Activated naive CD8-positive, alpha-beta T cell (primary cell): ENCODE data around the gene SYDE2.
"Not testable (repeated sequence)": the region's sequence is repeated elsewhere in the genome, so short reads cannot be mapped to it uniquely, and the experiment has no call there.

ENCODE experiments used
- H3K27ac Mint-ChIP-seq: one replicate; pipeline ENCODE4 v1.8.0; 2021; ENCODE audit warnings: mixed read lengths
- H3K27me3 Mint-ChIP-seq: one replicate; pipeline ENCODE4 v1.8.0; 2021; ENCODE audit warnings: mixed read lengths
- H3K36me3 Mint-ChIP-seq: one replicate; pipeline ENCODE4 v1.8.0; 2021; ENCODE audit warnings: mixed read lengths
- H3K4me1 Mint-ChIP-seq: one replicate; pipeline ENCODE4 v1.8.0; 2021; ENCODE audit warnings: low read depth, mixed read lengths
- H3K4me3 Mint-ChIP-seq: one replicate; pipeline ENCODE4 v1.8.0; 2021; ENCODE audit warnings: mild to moderate bottlenecking, mixed read lengths
- H3K9me3 Mint-ChIP-seq: one replicate; pipeline ENCODE4 v1.8.0; 2021; ENCODE audit warnings: low read depth, mixed read lengths

SYDE2 gene, protein sequence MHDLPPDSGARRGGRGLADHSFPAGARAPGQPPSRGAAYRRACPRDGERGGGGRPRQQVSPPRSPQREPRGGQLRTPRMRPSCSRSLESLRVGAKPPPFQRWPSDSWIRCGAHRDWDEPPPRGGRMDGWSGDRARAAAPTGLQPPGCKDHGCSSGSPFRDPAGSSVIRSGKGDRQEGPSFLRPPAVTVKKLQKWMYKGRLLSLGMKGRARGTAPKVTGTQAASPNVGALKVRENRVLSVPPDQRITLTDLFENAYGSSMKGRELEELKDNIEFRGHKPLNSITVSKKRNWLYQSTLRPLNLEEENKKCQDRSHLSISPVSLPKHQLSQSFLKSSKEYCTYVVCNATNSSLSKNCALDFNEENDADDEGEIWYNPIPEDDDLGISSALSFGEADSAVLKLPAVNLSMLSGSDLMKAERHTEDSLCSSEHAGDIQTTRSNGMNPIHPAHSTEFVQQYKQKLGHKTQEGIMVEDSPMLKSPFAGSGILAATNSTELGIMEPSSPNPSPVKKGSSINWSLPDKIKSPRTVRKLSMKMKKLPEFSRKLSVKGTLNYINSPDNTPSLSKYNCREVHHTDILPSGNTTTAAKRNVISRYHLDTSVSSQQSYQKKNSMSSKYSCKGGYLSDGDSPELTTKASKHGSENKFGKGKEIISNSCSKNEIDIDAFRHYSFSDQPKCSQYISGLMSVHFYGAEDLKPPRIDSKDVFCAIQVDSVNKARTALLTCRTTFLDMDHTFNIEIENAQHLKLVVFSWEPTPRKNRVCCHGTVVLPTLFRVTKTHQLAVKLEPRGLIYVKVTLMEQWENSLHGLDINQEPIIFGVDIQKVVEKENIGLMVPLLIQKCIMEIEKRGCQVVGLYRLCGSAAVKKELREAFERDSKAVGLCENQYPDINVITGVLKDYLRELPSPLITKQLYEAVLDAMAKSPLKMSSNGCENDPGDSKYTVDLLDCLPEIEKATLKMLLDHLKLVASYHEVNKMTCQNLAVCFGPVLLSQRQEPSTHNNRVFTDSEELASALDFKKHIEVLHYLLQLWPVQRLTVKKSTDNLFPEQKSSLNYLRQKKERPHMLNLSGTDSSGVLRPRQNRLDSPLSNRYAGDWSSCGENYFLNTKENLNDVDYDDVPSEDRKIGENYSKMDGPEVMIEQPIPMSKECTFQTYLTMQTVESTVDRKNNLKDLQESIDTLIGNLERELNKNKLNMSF

DNA sequence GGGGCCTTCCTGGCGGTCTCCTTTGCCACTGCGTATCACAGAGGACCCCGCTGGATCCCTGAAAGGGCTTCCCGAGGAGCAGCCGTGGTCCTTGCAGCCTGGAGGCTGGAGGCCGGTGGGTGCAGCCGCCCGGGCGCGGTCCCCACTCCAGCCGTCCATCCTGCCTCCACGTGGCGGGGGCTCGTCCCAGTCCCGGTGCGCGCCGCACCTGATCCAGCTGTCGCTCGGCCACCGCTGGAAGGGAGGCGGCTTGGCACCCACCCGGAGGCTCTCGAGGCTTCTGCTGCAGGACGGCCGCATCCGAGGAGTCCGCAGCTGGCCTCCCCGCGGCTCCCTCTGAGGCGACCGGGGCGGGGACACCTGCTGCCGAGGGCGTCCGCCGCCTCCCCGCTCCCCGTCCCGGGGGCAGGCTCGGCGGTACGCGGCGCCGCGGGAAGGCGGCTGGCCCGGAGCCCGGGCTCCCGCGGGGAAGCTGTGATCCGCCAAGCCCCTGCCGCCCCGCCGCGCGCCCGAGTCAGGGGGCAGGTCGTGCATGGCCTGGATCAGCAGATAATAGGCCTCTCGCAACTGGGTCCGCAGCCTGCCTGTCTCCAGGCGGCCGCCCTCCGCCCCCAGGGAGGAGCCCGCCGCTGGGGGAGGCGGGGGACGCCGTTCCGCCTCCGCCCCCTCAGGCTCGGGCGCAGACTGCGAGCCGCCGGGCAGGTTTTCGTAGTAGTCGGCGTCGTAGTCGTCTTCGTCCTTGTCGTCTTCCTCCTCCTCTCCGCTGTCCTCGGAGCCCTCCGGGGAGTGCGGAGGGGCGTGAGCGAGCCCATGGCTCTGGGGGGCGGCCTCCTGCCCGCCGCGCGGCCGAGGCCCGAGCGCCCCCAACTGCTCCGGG is at the start of gene SYDE2:
SYDE2 (minus strand) TSS at position 554 of the 877 bp plus-strand sequence; CDS start at position 534, 20 bp downstream.
- no peaks in the 10 kb centered on the region for H3K36me3 Mint-ChIP-seq
- no peaks in the 10 kb centered on the region for H3K27me3 Mint-ChIP-seq
- H3K4me3 Mint-ChIP-seq, result peak within 1 kb of the TSS; percentile 92
- peak within 1 kb of the TSS; percentile 96 for H3K27ac Mint-ChIP-seq
- peaks cover 53% of the 10 kb centered on the region for H3K4me1 Mint-ChIP-seq
- H3K9me3 Mint-ChIP-seq, result no peaks in the 10 kb centered on the region

- H3K36me3 Mint-ChIP-seq, result not testable (repeated sequence)
Measured at GRCh38 chr1:85249042-85249441, 48.2 kb upstream of the SYDE2 start.

DNA sequence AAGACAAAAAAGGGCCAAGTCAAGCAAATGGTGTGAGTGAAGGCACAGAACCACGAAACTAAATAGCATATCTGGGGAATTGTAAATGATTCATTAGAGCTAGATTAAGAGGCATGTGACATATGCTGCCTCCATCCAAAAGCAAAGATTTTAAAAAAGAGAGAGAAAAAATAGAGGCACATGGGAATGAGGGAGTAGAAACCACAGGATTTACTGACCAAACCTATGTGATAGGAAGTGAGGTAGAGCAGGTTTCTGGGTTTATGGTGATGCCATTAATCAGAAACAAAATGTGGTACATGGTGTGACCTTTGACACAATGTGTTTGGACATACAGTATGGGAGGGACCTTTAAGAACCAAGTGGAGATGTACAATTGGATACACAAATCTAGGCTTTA is 45.1 kb upstream of the SYDE2 start:
- no peaks in the 10 kb centered on the region for H3K9me3 Mint-ChIP-seq
- no peak overlapping the region for H3K27ac Mint-ChIP-seq
- H3K27me3 Mint-ChIP-seq, result no peaks in the 10 kb centered on the region
- H3K4me3 Mint-ChIP-seq, result no peak overlapping the region
- H3K4me1 Mint-ChIP-seq, result peaks cover 7% of the 10 kb centered on the region
- H3K36me3 Mint-ChIP-seq, result peaks cover 3% of the 10 kb centered on the region

More at GRCh38 chr1:85249042-85249441, 48.2 kb upstream of the SYDE2 start:
- H3K4me1 Mint-ChIP-seq, result peaks cover 18% of the 10 kb centered on the region
- not testable (repeated sequence) for H3K4me3 Mint-ChIP-seq, H3K27ac Mint-ChIP-seq, H3K27me3 Mint-ChIP-seq, H3K9me3 Mint-ChIP-seq

GRCh38 chr1:85245456-85245855 is 44.6 kb upstream of the SYDE2 start:
- H3K9me3 Mint-ChIP-seq, result no peaks in the 10 kb centered on the region
- no peaks in the 10 kb centered on the region for H3K27me3 Mint-ChIP-seq
- no peak overlapping the region for H3K4me3 Mint-ChIP-seq
- peaks cover 12% of the 10 kb centered on the region for H3K4me1 Mint-ChIP-seq
- H3K27ac Mint-ChIP-seq, result no peak overlapping the region
- H3K36me3 Mint-ChIP-seq, result peaks cover 3% of the 10 kb centered on the region

DNA sequence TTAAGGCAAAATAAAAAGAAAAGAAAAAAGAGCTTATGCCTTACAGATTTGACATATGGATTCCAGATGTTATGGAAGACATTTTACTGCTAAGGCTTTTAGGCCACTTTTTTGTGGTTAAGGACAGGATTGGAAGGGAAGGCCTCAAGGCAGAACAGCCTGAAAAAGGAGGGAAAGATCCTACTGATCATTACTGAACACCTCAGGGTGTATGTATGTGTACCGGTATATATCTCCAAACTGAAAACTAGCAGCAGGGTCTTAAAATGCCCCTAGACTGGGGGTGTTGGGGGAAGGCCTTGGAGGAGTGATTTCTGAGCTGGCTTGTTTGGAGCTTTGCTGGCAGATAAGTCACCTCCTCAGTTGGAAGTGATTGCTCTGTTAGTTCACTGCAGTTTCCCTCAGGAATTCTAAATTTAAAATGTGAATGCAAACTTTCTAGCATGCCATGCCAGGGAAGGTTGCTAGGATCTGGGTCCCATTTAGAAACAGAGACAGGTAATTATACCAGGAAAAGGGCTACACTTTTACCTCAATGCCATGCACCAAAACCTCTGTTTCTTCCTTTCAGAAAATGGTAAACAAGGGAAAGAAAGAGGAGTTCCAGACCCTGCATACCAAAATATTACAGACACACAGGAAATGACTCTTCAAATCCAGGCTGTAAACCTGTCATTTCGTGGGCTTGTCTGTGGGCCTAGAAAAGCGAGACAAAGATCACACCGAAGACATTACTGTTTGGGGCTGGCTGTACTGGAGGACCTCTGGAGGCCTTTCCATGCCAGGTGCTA is 43.6 kb upstream of the SYDE2 start:
- Mint-ChIP-seq H3K4me1 (peaks cover 19% of the 10 kb centered on the region), H3K9me3 (no peaks in the 10 kb centered on the region), H3K4me3 (no peak overlapping the region), H3K36me3 (peaks cover 6% of the 10 kb centered on the region), H3K27me3 (no peaks in the 10 kb centered on the region), H3K27ac (no peak overlapping the region)

DNA sequence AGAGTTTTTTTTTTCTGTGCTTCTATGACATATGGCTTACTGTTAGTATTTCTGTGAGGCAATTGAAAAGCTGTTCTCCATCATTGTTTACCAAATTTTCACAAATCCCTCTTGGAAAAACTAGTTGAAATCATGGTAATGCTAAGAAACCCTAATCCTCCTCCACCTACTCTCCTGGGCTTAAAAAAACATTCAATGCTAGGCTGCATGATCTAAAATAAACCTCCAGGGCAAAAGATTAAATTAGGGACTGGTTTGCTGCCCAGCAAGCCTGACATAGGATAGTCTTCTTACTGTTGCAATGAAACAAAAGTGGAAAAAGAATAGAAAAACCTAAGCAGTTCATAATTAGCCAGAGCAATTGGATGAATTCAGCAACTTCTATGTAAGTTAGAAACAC is 42.6 kb upstream of the SYDE2 start:
- Mint-ChIP-seq H3K9me3 (no peaks in the 10 kb centered on the region), H3K36me3 (peaks cover 4% of the 10 kb centered on the region), H3K27ac (no peak overlapping the region), H3K4me1 (peaks cover 19% of the 10 kb centered on the region), H3K4me3 (no peak overlapping the region), H3K27me3 (no peaks in the 10 kb centered on the region)

GRCh38 chr1:85240643-85241042 is 39.8 kb upstream of the SYDE2 start:
- no peak overlapping the region for H3K4me3 Mint-ChIP-seq
- peaks cover 19% of the 10 kb centered on the region for H3K4me1 Mint-ChIP-seq
- H3K9me3 Mint-ChIP-seq, result no peaks in the 10 kb centered on the region
- H3K36me3 Mint-ChIP-seq, result peaks cover 4% of the 10 kb centered on the region
- peaks cover 5% of the 10 kb centered on the region for H3K27me3 Mint-ChIP-seq
- H3K27ac Mint-ChIP-seq, result no peak overlapping the region

DNA sequence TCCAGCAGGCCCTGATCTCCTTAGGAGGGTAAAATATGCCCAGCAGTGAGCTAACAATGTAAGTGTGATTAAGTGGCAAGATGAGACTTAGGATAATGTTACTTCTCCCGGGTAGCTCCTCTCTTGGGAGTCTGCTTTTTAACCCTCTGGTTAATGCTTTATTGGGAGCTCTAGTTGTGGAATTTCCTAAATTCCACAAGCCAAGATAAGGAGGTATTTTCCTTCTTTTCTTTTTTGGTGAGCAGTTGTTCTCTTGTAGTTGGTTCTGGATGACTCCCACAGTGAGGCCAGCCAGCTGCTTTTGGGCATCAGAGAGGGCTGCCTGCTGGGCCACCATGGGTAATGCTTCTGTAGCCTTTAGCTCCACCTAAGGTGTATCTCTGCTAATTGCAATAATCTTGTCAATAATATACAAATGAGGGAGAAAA is 39.4 kb upstream of the SYDE2 start:
- H3K36me3 Mint-ChIP-seq, result peaks cover 4% of the 10 kb centered on the region
- no peak overlapping the region for H3K4me3 Mint-ChIP-seq
- no peak overlapping the region for H3K27ac Mint-ChIP-seq
- H3K27me3 Mint-ChIP-seq, result peaks cover 5% of the 10 kb centered on the region
- H3K4me1 Mint-ChIP-seq, result peaks cover 19% of the 10 kb centered on the region
- no peaks in the 10 kb centered on the region for H3K9me3 Mint-ChIP-seq

DNA sequence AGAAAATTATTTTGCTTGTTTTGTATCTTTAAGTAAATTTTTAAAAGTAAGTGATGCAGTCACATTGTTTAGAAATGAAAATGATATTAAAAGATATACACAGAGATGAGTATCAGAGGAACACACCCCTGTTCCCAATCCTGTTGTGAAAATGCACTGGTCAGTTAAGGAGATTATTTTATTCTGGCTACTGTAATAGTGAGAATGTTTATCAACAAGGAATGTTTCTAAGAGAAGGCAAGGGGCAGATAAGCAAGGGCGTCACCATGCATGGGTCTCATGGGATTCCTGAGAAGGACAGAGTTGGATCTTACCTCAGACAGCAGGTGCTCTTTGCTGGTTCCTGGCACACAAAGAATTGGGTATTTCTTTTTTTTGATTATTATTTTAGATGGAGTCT is 36.8 kb upstream of the SYDE2 start:
- peaks cover 16% of the 10 kb centered on the region for H3K4me1 Mint-ChIP-seq
- no peaks in the 10 kb centered on the region for H3K9me3 Mint-ChIP-seq
- no peak overlapping the region for H3K27ac Mint-ChIP-seq
- no peak overlapping the region for H3K4me3 Mint-ChIP-seq
- peaks cover 4% of the 10 kb centered on the region for H3K36me3 Mint-ChIP-seq
- H3K27me3 Mint-ChIP-seq, result peaks cover 5% of the 10 kb centered on the region

DNA sequence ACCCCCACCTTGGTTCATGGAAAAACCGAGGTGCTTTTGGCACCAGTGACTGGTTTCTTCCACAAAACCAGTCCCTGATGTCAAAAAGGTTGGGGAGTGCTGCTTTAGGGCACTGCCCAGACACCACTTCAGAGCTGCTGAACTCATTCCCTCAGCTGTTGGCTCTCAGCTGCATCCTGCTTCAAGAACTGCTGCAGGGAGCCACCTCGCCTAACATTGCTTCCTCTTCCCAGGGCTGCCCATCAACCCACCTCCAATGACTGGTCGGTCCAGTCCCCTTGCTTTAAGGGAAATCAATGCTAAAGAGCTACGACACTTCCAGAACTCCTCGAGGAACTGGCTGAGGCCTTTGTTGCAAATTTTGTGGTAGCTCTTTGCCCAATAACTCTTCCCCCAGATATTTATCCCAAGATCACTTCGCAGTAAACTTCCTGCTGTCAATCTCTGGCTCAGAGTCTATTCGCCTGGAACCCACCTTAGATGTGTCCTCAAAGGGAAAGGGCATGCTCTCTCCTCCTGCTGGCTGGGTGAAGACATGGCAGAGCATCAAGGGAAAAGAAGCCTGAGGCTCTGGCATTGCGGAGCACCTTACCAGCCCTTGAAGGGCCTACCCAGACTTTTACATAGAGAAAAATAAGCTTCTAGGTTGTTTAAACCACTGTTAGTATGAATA is 29.6 kb upstream of the SYDE2 start:
- H3K27ac Mint-ChIP-seq, result no peak overlapping the region
- H3K4me1 Mint-ChIP-seq, result no peaks in the 10 kb centered on the region
- H3K9me3 Mint-ChIP-seq, result no peaks in the 10 kb centered on the region
- peaks cover 2% of the 10 kb centered on the region for H3K27me3 Mint-ChIP-seq
- H3K4me3 Mint-ChIP-seq, result no peak overlapping the region
- no peaks in the 10 kb centered on the region for H3K36me3 Mint-ChIP-seq

GRCh38 chr1:85229574-85230097 is 28.8 kb upstream of the SYDE2 start:
- no peaks in the 10 kb centered on the region for H3K36me3 Mint-ChIP-seq
- H3K4me3 Mint-ChIP-seq, result no peak overlapping the region
- H3K27ac Mint-ChIP-seq, result no peak overlapping the region
- H3K4me1 Mint-ChIP-seq, result no peaks in the 10 kb centered on the region
- H3K9me3 Mint-ChIP-seq, result no peaks in the 10 kb centered on the region
- peaks cover 2% of the 10 kb centered on the region for H3K27me3 Mint-ChIP-seq

DNA sequence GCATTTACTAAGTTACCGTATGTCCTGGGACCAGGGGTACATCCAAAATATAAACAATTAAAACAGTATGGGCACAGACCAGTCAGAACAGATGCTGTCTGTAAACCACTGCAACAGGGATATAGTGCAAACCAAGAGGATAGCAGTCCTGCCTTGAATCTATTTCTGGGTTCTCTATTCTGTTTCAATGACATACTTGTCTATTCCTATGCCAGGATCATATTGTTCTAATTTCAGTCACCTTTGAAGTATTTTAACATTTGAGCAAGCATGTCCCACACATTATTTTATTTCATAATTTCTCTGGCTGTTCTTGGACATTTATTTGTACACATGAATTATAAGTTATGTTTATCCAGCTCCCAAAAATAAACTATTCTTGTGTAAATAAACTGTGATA is 28.2 kb upstream of the SYDE2 start:
- no peaks in the 10 kb centered on the region for H3K9me3 Mint-ChIP-seq
- H3K36me3 Mint-ChIP-seq, result no peaks in the 10 kb centered on the region
- no peak overlapping the region for H3K4me3 Mint-ChIP-seq
- H3K27me3 Mint-ChIP-seq, result peaks cover 2% of the 10 kb centered on the region
- no peaks in the 10 kb centered on the region for H3K4me1 Mint-ChIP-seq
- H3K27ac Mint-ChIP-seq, result no peak overlapping the region
